ENCODE measurements around the gene PTGDR2. TPM values are rescaled to one million over a fixed set of nuclear protein-coding genes. Genes with fewer than 3 reads are reported as not detected.
A peak's percentile ranks its signal among the peaks of the same experiment; 100 is the strongest.

Gene PTGDR2
- total RNA-seq, 1 donor from 2014 or later, result 0.91 TPM

DNA sequence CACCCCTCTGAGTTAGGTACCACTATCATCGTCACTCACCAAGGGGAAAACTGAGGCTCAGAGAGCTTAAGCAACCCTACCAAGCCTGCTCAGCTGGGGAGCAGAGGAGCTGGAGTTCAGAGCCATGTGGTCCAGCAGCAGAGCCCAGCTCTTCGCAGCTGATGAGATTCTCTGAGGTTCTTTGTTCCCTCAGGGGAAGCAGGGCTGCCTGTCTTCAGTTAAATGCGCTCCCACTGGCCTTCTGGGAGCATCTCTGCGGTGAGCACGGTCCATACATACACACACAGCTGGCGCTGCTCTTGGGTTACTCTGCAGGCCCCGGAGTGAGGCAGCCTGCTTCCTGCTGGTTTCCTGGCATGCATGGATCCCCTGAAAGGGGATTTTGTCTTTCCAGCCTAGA is 5.2 kb upstream of the PTGDR2 start:
- TF ChIP-seq, protein P1, sequence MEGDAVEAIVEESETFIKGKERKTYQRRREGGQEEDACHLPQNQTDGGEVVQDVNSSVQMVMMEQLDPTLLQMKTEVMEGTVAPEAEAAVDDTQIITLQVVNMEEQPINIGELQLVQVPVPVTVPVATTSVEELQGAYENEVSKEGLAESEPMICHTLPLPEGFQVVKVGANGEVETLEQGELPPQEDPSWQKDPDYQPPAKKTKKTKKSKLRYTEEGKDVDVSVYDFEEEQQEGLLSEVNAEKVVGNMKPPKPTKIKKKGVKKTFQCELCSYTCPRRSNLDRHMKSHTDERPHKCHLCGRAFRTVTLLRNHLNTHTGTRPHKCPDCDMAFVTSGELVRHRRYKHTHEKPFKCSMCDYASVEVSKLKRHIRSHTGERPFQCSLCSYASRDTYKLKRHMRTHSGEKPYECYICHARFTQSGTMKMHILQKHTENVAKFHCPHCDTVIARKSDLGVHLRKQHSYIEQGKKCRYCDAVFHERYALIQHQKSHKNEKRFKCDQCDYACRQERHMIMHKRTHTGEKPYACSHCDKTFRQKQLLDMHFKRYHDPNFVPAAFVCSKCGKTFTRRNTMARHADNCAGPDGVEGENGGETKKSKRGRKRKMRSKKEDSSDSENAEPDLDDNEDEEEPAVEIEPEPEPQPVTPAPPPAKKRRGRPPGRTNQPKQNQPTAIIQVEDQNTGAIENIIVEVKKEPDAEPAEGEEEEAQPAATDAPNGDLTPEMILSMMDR (IDR thresholded peaks at IDR 0.05), result no peak
- no peak for DNase-seq (ENCODE audit: extremely low spot score, unreplicated experiment)
- Mint-ChIP-seq H3K36me3 (ENCODE audit: unreplicated experiment) (no peaks in the 10 kb centered on the region), H3K4me1 (ENCODE audit: unreplicated experiment) (peaks cover 34% of the 10 kb centered on the region), H3K4me3 (ENCODE audit: unreplicated experiment) (no peak overlapping the region), H3K27me3 (ENCODE audit: unreplicated experiment) (peaks cover 6% of the 10 kb centered on the region), H3K27ac (ENCODE audit: unreplicated experiment) (no peak overlapping the region), H3K9me3 (ENCODE audit: unreplicated experiment) (no peaks in the 10 kb centered on the region)

DNA sequence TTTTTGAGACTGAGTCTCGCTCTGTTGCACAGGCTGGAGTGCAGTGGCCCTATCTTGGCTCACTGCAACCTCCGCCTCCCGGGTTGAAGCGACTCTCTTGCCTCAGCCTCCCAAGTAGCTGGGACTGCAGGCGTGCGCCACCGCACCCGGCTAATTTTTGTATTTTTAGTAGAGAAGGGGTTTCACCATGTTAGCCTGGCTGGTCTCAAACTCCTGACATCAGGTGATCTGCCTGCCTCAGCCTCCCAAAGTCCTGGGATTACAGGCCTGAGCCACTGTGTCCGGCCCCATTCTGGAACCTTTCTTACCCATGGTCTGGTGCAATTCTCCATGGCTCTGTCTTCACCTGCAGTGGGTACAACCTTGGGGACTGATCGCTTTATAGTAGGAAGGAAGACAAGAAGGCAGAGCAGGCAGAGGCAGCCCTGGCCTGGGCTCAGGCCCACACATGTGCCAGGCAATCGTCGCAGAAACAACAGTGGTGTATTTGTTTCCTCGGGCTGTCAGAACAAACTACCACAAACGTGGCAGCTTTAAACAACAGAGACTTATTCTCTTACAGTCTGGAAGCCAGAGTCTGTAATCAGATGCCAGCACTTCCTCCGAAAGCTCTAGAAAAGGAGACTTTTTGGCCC is 4.0 kb upstream of the PTGDR2 start:
- Mint-ChIP-seq H3K36me3 (ENCODE audit: unreplicated experiment) (no peaks in the 10 kb centered on the region), H3K4me1 (ENCODE audit: unreplicated experiment) (peaks cover 44% of the 10 kb centered on the region), H3K27me3 (ENCODE audit: unreplicated experiment) (peaks cover 6% of the 10 kb centered on the region), H3K27ac (ENCODE audit: unreplicated experiment) (no peak overlapping the region), H3K4me3 (ENCODE audit: unreplicated experiment) (no peak overlapping the region), H3K9me3 (ENCODE audit: unreplicated experiment) (no peaks in the 10 kb centered on the region)
- TF ChIP-seq, protein P1 (IDR thresholded peaks at IDR 0.05), result no peak
- no peak for DNase-seq (ENCODE audit: extremely low spot score, unreplicated experiment)

DNA sequence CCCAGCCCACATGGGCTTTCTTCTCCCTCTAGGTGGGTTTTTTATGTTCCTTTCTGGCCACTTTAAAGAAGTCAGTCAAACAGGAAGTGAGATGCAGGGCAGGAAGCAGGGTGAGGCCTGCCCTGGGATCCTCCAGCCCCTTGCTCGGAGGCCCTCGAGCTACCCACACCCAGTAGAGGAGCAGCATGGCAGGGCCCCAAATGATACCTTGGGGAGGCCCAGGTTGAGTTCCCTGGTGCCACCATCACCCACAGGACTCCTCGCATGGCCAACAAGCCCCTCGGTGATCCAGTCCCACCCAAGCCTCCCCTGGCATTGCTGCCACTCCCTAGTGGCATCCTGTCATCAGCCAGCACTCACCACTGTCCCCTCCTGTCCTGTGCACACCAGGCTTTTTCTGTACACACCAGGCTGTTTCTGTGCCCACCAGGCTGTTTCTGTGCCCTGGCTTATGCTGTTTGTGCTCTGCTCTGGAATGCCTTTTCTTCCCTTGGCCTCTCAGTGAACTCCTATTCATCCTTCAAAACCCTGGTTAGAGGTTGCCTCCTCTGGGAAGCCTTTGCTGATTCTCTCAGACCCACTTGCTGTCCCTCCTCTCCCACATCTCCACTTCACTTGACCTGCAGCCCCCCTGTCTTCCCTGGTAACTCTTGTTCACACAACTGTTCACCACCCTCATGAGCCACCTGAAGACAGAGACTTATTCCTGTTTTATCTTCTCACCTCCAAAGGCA is 3.1 kb upstream of the PTGDR2 start:
- Mint-ChIP-seq H3K4me3 (ENCODE audit: unreplicated experiment) (no peak overlapping the region), H3K9me3 (ENCODE audit: unreplicated experiment) (no peaks in the 10 kb centered on the region), H3K36me3 (ENCODE audit: unreplicated experiment) (no peaks in the 10 kb centered on the region), H3K27me3 (ENCODE audit: unreplicated experiment) (peaks cover 3% of the 10 kb centered on the region), H3K27ac (ENCODE audit: unreplicated experiment) (no peak overlapping the region), H3K4me1 (ENCODE audit: unreplicated experiment) (peaks cover 46% of the 10 kb centered on the region)
- no peak for DNase-seq (ENCODE audit: extremely low spot score, unreplicated experiment)
- TF ChIP-seq, protein P1 (IDR thresholded peaks at IDR 0.05), result no peak

DNA sequence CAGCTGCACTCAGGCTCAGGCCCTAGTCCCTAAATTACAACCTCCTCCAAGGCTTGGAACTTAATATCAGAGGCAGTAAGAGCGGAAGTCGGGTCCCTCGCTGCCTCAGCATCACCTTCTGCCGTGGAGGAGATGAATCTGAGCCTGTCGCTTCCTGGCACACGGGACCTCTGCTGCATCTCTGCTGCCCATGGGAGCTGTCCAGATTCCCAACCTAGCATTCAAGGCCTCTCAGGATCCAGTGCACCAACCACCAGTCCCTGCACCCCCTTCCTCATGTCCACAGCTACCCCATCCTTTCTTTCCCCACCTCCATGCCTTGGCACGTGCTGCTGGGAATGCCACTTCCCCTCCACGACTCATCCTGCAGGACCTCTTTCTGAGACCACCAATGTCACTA is 2.5 kb upstream of the PTGDR2 start:
- Mint-ChIP-seq H3K9me3 (ENCODE audit: unreplicated experiment) (no peaks in the 10 kb centered on the region), H3K4me3 (ENCODE audit: unreplicated experiment) (no peak overlapping the region), H3K36me3 (ENCODE audit: unreplicated experiment) (no peaks in the 10 kb centered on the region), H3K27ac (ENCODE audit: unreplicated experiment) (peak overlapping the region; percentile 64), H3K4me1 (ENCODE audit: unreplicated experiment) (peaks cover 46% of the 10 kb centered on the region), H3K27me3 (ENCODE audit: unreplicated experiment) (peaks cover 3% of the 10 kb centered on the region)
- TF ChIP-seq, protein P1 (IDR thresholded peaks at IDR 0.05), result no peak
- no peak for DNase-seq (ENCODE audit: extremely low spot score, unreplicated experiment)
